Measurements from ENCODE around the gene VOPP1.
"Not testable (repeated sequence)": the region's sequence is repeated elsewhere in the genome, so short reads cannot be mapped to it uniquely, and the experiment has no call there.

Gene VOPP1

GRCh38 chr7:55474944-55475854, 97.1 kb downstream of the VOPP1 start:
- in situ Hi-C loops (cut with MboI; ENCODE audit: low sequenced_read_pairs) = no loop called here
- Histone ChIP-seq H3K9me3 (no peaks in the 10 kb centered on the region), H3K4me3 (no peak overlapping the region), H3K4me1 (no peaks in the 10 kb centered on the region), H3K27me3 (ENCODE audit: low read depth) (no peaks in the 10 kb centered on the region), H3K36me3 (replicated peaks) (no peaks in the 10 kb centered on the region)
- DNase-seq (ENCODE audit: low spot score in 2 of 2) = no peak

GRCh38 chr7:55473932-55474331, 98.4 kb downstream of the VOPP1 start:
- in situ Hi-C loops (cut with MboI; ENCODE audit: low sequenced_read_pairs) = no loop called here
- Histone ChIP-seq H3K27me3 (ENCODE audit: low read depth) (no peaks in the 10 kb centered on the region), H3K36me3 (replicated peaks) (no peaks in the 10 kb centered on the region), H3K4me3 (no peak overlapping the region), H3K9me3 (no peaks in the 10 kb centered on the region), H3K4me1 (no peaks in the 10 kb centered on the region)
- no peak for DNase-seq (ENCODE audit: low spot score in 2 of 2)

GRCh38 chr7:55472928-55473725, 99.2 kb downstream of the VOPP1 start:
- H3K27me3 ChIP-seq (ENCODE audit: low read depth) = no peaks in the 10 kb centered on the region
- no peak for DNase-seq (ENCODE audit: low spot score in 2 of 2)
- H3K4me1 ChIP-seq = no peaks in the 10 kb centered on the region
- H3K36me3 ChIP-seq (replicated peaks) = no peaks in the 10 kb centered on the region
- no peak overlapping the region for H3K4me3 ChIP-seq
- in situ Hi-C loops (cut with MboI; ENCODE audit: low sequenced_read_pairs) = no loop called here
- H3K9me3 ChIP-seq = no peaks in the 10 kb centered on the region

DNA sequence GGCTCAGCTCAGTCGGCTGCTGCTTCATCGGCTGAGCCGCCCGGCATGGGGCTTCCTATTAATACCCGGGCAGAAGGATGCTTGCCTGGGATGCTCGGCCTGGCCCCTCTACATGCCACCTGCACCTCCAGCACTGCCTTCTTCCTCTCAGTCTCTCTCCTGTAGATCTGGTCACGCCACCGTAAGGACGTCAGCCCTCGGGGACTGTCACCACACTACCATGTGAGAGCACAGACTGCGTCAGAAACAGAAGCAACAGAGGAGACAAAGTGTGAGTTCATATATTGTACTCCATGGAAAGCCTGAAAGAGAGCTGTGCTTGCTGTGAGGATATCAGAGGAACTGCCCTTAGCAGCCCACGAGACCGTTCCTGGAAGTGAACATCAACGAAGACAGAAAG, 99.9 kb downstream of the VOPP1 start:
- H3K4me3 ChIP-seq; H3K9me3 ChIP-seq; H3K27me3 ChIP-seq (ENCODE audit: low read depth); in situ Hi-C loops (cut with MboI; ENCODE audit: low sequenced_read_pairs); DNase-seq (ENCODE audit: low spot score in 2 of 2); H3K4me1 ChIP-seq; H3K36me3 ChIP-seq (replicated peaks): not testable (repeated sequence)

DNA sequence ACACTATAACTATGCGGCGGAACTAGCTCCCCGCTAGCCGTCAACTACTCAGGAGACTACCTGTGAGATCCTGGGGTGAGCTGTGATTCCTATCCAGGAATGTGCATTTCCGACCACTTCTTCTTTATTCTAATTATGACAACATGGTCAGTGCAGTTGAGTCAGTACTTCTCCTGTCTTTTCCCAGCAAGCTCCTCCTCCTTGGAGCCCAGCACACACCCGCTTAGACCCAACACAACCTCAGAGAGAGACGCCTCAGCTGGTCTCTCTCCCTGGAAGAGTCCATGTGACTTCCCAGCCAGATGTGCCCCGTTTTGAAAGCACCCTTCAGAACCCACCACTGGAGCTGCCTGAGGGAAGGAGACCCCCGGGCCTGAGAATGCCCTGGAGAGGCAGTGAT, 100.7 kb downstream of the VOPP1 start:
- H3K27me3 ChIP-seq (ENCODE audit: low read depth); in situ Hi-C loops (cut with MboI; ENCODE audit: low sequenced_read_pairs); H3K4me1 ChIP-seq; H3K9me3 ChIP-seq; H3K4me3 ChIP-seq; H3K36me3 ChIP-seq (replicated peaks); DNase-seq (ENCODE audit: low spot score in 2 of 2): not testable (repeated sequence)

DNA sequence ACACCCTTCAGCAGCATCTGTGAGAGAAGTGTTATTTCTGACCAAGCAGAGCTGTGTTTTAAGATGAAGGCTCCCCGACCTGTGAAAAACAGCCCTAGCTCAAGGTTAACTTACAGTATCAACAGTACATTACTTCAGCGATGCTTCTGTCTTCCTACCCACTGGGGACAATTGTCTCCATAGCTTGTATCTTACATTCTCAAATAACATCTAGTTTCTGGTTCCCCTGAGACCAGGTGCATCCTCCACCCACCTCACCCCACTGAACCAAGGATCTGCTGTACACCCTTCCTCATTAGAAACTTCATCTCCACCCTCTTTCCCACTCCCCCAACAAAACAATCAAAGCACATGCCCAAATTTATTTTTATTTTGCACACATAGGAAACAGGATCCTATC, 102.0 kb downstream of the VOPP1 start:
- Histone ChIP-seq H3K4me1 (no peaks in the 10 kb centered on the region), H3K4me3 (no peak overlapping the region), H3K27me3 (ENCODE audit: low read depth) (no peaks in the 10 kb centered on the region), H3K9me3 (no peaks in the 10 kb centered on the region), H3K36me3 (replicated peaks) (no peaks in the 10 kb centered on the region)
- in situ Hi-C loops (cut with MboI; ENCODE audit: low sequenced_read_pairs) = no loop called here
- DNase-seq (ENCODE audit: low spot score in 2 of 2) = no peak

GRCh38 chr7:55469721-55470120, 102.6 kb downstream of the VOPP1 start:
- no peak for DNase-seq (ENCODE audit: low spot score in 2 of 2)
- Histone ChIP-seq H3K36me3 (replicated peaks) (no peaks in the 10 kb centered on the region), H3K4me3 (no peak overlapping the region), H3K27me3 (ENCODE audit: low read depth) (no peaks in the 10 kb centered on the region), H3K4me1 (no peaks in the 10 kb centered on the region), H3K9me3 (no peaks in the 10 kb centered on the region)
- in situ Hi-C loops (cut with MboI; ENCODE audit: low sequenced_read_pairs) = no loop called here

DNA sequence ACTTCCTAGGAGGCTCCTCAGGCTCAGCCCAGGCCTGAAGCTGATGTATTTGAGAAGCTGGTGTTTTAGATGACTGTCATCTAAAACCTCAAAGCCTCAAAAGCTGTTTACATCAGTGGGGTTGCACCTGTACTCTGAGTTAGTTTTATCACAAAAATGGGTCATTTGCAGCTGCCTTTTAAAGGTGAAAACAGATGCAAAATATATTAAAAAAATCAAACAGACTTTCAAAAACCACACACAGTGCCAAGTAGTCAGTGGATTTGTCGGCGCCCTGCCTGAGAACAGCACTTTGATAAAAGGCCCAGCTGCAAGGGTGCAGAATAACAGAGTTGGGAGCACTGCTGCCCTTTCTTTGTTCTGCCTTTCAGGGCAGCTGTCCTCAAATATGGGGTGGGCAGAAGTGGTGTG, 103.0 kb downstream of the VOPP1 start:
- no peaks in the 10 kb centered on the region for H3K36me3 ChIP-seq (replicated peaks)
- DNase-seq (ENCODE audit: low spot score in 2 of 2) = no peak

GRCh38 chr7:55468495-55468894, 103.8 kb downstream of the VOPP1 start:
- in situ Hi-C loops (cut with MboI; ENCODE audit: low sequenced_read_pairs) = no loop called here
- no peak overlapping the region for H3K4me3 ChIP-seq

More for the DNA sequence above, 103.0 kb downstream of the VOPP1 start:
- H3K9me3 ChIP-seq = no peaks in the 10 kb centered on the region
- in situ Hi-C loops (cut with MboI; ENCODE audit: low sequenced_read_pairs) = no loop called here
- H3K4me3 ChIP-seq = no peak overlapping the region
- no peaks in the 10 kb centered on the region for H3K4me1 ChIP-seq
- H3K27me3 ChIP-seq (ENCODE audit: low read depth) = no peaks in the 10 kb centered on the region

GRCh38 chr7:55467047-55467593, 105.2 kb downstream of the VOPP1 start:
- Histone ChIP-seq H3K4me3 (no peak overlapping the region), H3K36me3 (replicated peaks) (no peaks in the 10 kb centered on the region), H3K4me1 (no peaks in the 10 kb centered on the region), H3K27me3 (ENCODE audit: low read depth) (no peaks in the 10 kb centered on the region), H3K9me3 (no peaks in the 10 kb centered on the region)
- in situ Hi-C loops (cut with MboI; ENCODE audit: low sequenced_read_pairs) = no loop called here
- no peak for DNase-seq (ENCODE audit: low spot score in 2 of 2)

More at GRCh38 chr7:55468495-55468894, 103.8 kb downstream of the VOPP1 start:
- DNase-seq (ENCODE audit: low spot score in 2 of 2) = no peak
- Histone ChIP-seq H3K27me3 (ENCODE audit: low read depth) (no peaks in the 10 kb centered on the region), H3K36me3 (replicated peaks) (no peaks in the 10 kb centered on the region), H3K9me3 (no peaks in the 10 kb centered on the region), H3K4me1 (no peaks in the 10 kb centered on the region)

- Histone ChIP-seq H3K4me3 (no peak overlapping the region), H3K27me3 (ENCODE audit: low read depth) (no peaks in the 10 kb centered on the region), H3K9me3 (no peaks in the 10 kb centered on the region), H3K36me3 (replicated peaks) (no peaks in the 10 kb centered on the region), H3K4me1 (no peaks in the 10 kb centered on the region)
- no peak for DNase-seq (ENCODE audit: low spot score in 2 of 2)
- in situ Hi-C loops (cut with MboI; ENCODE audit: low sequenced_read_pairs) = no loop called here
These were observed 106.6 kb downstream of the VOPP1 start for GRCh38 chr7:55465691-55466090.

DNA sequence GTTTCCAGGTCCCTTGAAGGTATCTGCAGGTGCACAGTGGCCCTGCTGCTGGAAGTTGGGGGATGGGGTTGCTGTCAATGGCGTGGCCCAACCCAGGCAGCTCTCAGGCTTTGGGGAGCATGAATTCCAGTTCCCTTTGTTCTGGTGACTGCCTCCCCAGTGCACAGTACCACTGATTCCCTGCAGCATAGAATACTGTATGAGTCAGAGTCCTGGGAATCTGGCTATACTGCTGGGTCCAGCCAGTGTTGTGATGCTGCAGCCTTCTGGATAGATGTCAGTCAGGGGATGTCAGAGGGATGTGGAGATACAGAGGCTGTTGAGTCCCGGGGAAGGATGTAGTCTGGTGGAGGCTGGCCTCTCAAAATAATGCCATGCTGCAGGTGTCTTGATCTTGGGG, 107.9 kb downstream of the VOPP1 start:
- Histone ChIP-seq H3K27me3 (ENCODE audit: low read depth) (no peaks in the 10 kb centered on the region), H3K9me3 (no peaks in the 10 kb centered on the region), H3K4me1 (no peaks in the 10 kb centered on the region), H3K4me3 (no peak overlapping the region), H3K36me3 (replicated peaks) (no peaks in the 10 kb centered on the region)
- no peak for DNase-seq (ENCODE audit: low spot score in 2 of 2)
- in situ Hi-C loops (cut with MboI; ENCODE audit: low sequenced_read_pairs) = no loop called here

DNA sequence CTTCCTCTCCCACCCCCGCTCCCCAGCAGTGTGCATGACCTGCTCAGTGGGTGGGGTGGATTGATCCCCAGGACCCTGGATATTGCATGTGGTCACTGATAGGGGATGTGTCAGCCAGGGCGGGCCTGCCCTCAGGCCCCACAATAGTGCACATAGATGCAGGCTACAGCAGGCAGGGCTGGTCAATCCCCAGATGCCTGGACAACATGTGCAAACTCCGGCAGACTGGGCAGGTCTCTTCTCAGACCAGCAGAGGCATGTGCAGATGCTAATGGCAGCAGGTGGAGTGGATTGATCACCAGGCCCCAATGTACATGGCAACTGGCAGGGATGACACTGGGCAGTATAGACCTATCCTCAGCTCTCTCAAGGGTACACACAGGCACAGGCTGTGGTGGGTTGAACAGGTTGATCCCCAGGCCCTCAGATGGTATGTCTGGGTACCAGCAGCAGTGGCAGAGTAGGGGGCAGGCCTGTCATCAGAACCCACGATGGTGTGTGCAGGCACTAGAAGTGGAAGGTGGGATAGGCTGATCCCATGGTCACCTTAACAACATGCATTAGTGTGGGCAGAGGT, 108.5 kb downstream of the VOPP1 start:
- H3K9me3 ChIP-seq = no peaks in the 10 kb centered on the region
- H3K4me1 ChIP-seq = no peaks in the 10 kb centered on the region
- no peaks in the 10 kb centered on the region for H3K27me3 ChIP-seq (ENCODE audit: low read depth)
- no peaks in the 10 kb centered on the region for H3K36me3 ChIP-seq (replicated peaks)
- in situ Hi-C loops (cut with MboI; ENCODE audit: low sequenced_read_pairs) = no loop called here
- DNase-seq (ENCODE audit: low spot score in 2 of 2) = no peak
- H3K4me3 ChIP-seq = no peak overlapping the region

DNA sequence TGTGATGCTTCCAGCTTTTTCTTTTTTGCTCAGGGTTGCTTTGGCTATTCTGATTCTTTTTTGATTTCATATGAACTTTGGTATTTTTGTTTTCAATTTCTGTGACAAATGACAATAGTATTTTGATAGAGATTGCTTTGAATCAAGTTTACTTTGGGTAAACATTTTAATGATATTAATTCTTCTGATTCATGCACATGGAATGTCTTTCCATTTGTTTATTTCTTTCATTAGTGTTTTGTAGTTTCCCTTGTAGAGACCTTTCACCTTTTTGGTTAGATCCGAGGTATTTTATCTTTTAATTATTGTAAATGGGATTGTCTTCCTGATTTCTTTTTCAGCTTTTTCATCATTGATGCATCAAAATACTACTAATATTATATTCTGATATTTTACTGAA, 114.0 kb downstream of the VOPP1 start:
- H3K9me3 ChIP-seq = no peaks in the 10 kb centered on the region
- no peak for DNase-seq (ENCODE audit: low spot score in 2 of 2)
- in situ Hi-C loops (cut with MboI; ENCODE audit: low sequenced_read_pairs) = no loop called here
- no peaks in the 10 kb centered on the region for H3K36me3 ChIP-seq (replicated peaks)
- no peaks in the 10 kb centered on the region for H3K27me3 ChIP-seq (ENCODE audit: low read depth)
- H3K4me3 ChIP-seq = no peak overlapping the region
- H3K4me1 ChIP-seq = no peaks in the 10 kb centered on the region
